MG63 (cell line): ENCODE data around the gene RHO. TPM values are rescaled to one million over a fixed set of nuclear protein-coding genes. Genes with fewer than 3 reads are reported as not detected.
"Not testable (repeated sequence)": the region's sequence is repeated elsewhere in the genome, so short reads cannot be mapped to it uniquely, and the experiment has no call there.

Experiments used
- DNase-seq: peaks from one replicate; pipeline ENCODE4 v3.0.0-alpha.2; 2020
- H3K27me3 ChIP-seq: fragments of 250-450 bp; sonication (Bioruptor Pico); 2 replicates; pipeline ENCODE4 v1.5.1; 2020; ENCODE audit warnings: mild to moderate bottlenecking, moderate library complexity
- H3K36me3 ChIP-seq: fragments of 250-450 bp; sonication (Bioruptor Pico); 2 replicates; pipeline ENCODE4 v1.5.1; 2020; ENCODE audit warnings: mild to moderate bottlenecking, moderate library complexity
- H3K4me3 ChIP-seq: fragments of 250-450 bp; sonication (Bioruptor Pico); 2 replicates; pipeline ENCODE4 v1.5.1; 2020; ENCODE audit warnings: mild to moderate bottlenecking, moderate library complexity
- H3K9me3 ChIP-seq: fragments of 250-450 bp; sonication (Bioruptor Pico); 2 replicates; pipeline ENCODE4 v1.5.1; 2020; ENCODE audit warnings: mild to moderate bottlenecking, moderate library complexity
- total RNA-seq: library from RNA; depleted of rRNA; stranded (reverse); fragments of >200 nt; shearing (Covaris generic); gene quantifications from 2 replicates; pipeline ENCODE4 v1.2.3, GENCODE V29; 2014; ENCODE audit warnings: low replicate concordance; rRNA removed

Gene RHO
- not detected in 2 replicates for total RNA-seq

DNA sequence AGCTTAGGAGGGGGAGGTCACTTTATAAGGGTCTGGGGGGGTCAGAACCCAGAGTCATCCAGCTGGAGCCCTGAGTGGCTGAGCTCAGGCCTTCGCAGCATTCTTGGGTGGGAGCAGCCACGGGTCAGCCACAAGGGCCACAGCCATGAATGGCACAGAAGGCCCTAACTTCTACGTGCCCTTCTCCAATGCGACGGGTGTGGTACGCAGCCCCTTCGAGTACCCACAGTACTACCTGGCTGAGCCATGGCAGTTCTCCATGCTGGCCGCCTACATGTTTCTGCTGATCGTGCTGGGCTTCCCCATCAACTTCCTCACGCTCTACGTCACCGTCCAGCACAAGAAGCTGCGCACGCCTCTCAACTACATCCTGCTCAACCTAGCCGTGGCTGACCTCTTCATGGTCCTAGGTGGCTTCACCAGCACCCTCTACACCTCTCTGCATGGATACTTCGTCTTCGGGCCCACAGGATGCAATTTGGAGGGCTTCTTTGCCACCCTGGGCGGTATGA is at the start of gene RHO:
RHO (plus strand) TSS at position 51 of the 512 bp plus-strand sequence; CDS start at position 146, 95 bp downstream.
- Histone ChIP-seq H3K36me3 (no peaks in the 10 kb centered on the region), H3K4me3 (no peak within 1 kb of the TSS), H3K27me3 (no peaks in the 10 kb centered on the region), H3K9me3 (no peaks in the 10 kb centered on the region)
- DNase-seq = no peak

DNA sequence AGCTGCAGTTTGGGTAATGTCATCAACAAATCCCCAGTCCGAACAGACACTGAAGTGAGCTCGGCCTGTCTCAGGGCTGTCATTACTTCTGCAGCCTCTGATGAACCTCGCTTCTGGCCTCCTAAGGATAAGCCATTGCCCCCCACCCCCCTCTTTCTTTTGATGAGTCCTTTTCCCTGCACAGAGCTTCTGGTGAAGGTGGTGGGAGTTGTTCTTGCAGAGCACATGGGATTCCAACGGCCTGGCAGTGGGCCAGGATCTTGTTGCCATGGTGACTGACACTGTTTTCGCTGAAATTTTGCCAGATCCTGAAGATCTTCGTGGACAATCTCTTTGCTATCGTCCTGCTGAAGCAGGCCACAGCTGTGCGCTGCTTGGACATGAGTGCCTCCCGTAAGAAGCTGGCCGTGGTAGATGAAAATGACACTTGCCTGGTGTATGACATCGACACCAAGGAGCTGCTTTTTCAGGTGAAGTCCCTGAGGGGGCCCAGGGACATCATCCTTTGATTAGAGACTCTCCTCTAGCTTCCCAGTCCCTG is 47.1 kb upstream of the RHO start:
- H3K36me3 ChIP-seq = peaks cover 55% of the 10 kb centered on the region
- H3K9me3 ChIP-seq, DNase-seq, H3K27me3 ChIP-seq, H3K4me3 ChIP-seq: not testable (repeated sequence)

DNA sequence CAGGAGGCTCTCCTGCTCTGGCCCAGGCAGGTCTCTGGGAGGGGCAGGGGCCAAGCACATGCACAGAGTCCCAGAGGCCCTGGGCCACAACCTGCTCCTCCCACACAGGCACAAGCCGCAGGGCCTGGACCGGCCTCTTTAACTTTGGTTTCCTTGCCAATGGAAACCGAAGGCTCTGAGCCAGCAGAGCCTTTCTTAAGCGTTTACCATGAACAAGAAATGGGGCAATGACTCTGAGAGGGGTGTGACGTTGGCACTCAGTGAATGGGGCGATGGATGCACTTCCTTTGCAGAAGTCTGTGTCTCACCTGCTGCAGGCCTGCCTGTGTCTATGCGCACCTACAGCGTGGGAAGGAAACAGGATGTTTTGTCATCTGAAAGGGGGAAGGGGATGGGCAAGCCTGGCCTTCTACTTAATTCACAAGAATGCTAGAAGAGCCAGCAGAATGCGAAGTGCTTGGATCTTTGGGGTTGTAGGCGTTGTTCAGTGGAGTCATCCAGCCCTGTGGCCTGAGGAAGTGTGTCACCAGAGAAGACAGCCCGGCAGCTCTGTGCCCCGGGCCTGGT is 46.6 kb upstream of the RHO start:
- Histone ChIP-seq H3K27me3 (no peaks in the 10 kb centered on the region), H3K4me3 (no peak overlapping the region), H3K9me3 (no peaks in the 10 kb centered on the region), H3K36me3 (peaks cover 53% of the 10 kb centered on the region)
- DNase-seq = no peak

DNA sequence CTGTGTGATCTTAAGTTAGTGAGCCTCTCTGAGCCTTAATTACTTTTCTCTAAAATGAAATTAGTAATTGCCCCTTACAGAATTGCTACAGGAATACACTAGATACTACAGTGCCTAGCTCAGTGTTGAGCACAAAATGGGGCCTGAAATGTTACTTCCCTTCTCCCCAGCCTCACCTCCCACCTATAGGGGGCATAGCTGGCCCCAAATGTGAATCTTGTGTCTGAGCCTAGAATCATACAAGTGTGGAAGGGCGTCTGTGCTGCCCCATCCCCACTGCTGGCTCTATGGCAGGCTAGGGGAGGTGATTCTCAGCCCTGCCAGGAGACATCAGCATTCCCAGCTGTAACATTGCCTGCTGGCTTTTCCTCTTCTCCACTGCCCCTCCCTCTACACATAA is 45.7 kb upstream of the RHO start:
- H3K36me3 ChIP-seq = peaks cover 45% of the 10 kb centered on the region
- H3K4me3 ChIP-seq = no peak overlapping the region
- DNase-seq = no peak
- H3K27me3 ChIP-seq = no peaks in the 10 kb centered on the region
- H3K9me3 ChIP-seq = no peaks in the 10 kb centered on the region

DNA sequence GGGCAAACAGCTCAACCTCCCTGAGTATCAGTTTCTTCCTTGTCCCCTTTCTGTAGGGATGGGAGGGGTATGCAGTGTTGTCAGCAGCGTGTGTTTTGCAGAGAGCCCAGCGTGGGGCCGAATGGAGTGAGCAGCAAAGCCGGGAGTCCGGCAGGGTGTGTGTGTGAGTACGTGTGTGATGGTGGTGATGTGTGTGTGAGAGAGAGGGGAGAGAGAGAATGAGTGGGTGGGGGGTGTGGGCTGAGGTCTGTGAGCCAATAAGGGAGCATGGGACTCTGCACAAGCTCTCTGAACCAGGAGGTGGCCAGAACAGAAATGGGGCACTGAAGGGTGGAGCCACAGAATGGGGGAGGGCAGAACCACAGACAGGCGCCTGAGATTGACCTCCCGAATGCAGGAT is 44.6 kb upstream of the RHO start:
- DNase-seq = no peak
- Histone ChIP-seq H3K4me3 (no peak overlapping the region), H3K9me3 (no peaks in the 10 kb centered on the region), H3K36me3 (peaks cover 35% of the 10 kb centered on the region), H3K27me3 (no peaks in the 10 kb centered on the region)

DNA sequence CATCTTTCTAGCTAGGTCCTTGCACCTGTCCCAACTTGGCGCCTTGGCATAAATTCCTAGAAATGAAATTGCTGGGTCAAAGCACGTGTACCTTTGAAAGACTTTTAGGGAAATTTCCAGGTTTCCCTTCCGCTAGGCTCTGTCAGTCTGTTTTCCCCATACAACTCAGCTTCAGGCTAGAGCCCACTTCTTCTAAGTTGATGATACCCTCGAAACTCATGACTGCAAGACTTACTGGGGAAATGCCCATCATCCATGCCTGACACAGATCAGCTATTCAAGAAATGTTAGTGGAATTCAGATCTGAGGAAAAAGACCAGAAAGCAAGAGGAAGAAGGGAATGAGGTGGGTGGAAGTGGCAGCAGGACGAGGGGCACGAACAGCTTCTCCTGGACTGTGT is 43.3 kb upstream of the RHO start:
- peaks cover 25% of the 10 kb centered on the region for H3K36me3 ChIP-seq
- not testable (repeated sequence) for H3K27me3 ChIP-seq, DNase-seq, H3K9me3 ChIP-seq, H3K4me3 ChIP-seq

DNA sequence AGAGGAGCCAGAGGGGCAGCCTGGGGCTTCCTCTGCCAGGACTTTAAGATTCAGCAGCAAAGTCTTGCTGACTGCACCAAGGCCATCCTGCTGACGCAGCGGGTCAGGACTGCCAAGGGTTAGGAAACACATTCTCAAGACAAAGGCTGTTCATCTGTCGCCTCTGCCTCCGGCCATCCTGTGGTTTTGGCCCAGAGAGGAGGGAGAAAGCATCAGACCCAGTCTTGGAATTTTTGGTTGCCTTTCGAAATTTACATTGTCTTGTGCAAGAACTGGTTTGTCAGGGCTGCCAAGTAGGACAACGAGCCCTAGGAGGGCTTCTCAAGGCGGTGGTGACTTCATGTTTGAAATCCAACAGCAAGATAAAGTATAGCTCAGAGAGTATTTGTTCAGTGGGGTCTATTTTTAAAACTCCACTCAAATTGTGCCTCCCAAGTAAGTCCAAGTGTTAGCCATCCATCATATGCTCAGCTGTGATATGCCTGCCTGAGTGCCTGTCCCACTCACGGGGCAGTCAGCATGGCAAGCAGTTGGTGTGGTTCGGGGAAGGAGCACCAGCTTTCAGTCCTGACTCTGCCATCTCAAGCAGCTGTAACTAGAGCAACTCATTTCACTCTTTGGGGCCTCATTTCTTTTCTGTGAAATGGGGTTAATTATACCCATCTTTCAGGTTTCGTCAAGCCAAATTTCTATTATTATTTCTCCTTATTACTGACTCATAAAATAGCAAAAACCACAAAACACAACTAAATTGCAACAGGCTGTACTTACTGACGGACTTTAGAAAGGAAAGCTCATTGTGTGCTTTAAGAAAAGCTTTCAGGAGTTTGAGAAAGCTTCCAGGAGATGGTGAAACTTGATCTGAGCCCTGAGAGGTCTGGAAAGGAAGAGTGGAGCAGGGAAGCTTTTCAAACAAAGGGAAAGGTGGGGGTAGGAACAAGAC is 42.4 kb upstream of the RHO start:
- no peak overlapping the region for H3K4me3 ChIP-seq
- H3K36me3 ChIP-seq = peaks cover 22% of the 10 kb centered on the region
- peak; percentile 95 for DNase-seq
- no peaks in the 10 kb centered on the region for H3K27me3 ChIP-seq
- no peaks in the 10 kb centered on the region for H3K9me3 ChIP-seq

DNA sequence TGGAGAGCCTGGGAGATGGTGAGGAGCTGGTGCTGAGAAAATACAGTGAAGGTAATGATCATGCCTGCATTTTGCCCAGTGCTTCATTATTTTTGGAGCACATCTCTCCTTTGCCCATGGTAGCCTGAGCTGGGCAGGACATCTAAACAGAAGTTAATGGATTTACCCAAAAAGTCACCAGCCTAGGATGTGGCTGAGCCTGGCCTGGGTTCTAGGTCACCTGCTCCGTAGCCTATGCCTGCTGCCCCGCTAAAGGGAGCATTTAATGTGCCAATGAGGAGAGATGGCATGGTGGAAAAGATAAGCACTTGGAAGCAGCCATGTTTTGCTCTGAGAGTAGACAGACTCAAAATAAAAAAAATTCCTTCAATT is 41.8 kb upstream of the RHO start:
- no peak for DNase-seq
- Histone ChIP-seq H3K9me3 (no peaks in the 10 kb centered on the region), H3K36me3 (peaks cover 22% of the 10 kb centered on the region), H3K4me3 (no peak overlapping the region), H3K27me3 (no peaks in the 10 kb centered on the region)

DNA sequence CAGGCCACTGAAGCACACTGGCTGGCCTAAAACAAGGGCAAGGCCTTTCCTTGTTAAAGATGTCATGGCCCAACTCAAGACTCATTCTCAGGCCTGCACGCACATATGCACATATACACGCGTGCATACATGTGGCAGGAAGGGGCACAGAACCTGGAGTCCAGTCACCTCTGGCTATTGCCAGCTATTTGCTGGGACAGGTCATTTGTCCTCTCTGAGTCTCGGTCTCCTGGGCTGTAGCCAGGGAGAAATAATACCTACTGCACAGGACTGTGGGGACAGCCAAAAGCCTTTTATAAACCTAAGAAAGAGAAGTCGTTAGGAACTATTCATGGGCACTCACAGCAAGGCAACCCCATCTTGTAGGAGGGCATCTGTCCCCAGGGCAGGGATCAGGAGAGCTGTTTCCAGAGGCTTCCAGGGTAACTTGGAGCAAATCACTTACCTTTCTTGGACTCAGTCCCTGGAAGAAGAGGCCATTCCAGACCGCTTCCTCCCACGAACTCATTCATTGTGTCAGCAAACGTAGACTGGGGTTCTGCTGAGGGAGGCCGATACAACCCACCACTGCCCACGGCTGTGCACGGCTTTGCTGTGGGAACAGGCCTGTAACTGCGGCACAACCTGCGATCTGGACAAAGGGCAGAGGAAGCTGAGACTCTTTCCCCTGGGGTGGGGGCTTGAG is 41.1 kb upstream of the RHO start:
- peaks cover 23% of the 10 kb centered on the region for H3K36me3 ChIP-seq
- no peaks in the 10 kb centered on the region for H3K27me3 ChIP-seq
- DNase-seq = no peak
- H3K9me3 ChIP-seq = no peaks in the 10 kb centered on the region
- H3K4me3 ChIP-seq = no peak overlapping the region

DNA sequence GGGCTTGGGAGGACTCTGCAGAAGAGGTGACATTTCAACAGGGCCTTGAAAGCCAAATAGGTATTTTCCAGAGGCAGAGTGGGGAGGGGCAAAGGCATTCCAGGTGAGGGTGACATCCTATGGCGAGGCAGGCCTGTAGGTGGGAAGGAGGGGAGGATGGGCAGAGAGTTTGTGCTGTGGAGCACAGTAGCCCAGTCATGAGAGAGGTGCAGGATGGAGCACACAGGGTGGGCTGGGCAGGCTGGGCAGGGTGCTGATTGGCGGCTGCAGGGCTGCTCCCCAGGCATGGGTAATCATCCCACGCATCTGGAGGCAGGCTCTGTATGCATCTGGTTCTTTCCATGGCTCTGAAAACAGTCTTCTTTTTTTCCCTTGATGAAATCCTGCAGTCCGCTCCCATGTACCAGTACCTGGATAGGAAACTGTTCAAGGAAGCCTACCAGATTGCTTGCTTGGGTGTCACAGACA is 40.5 kb upstream of the RHO start:
- peaks cover 24% of the 10 kb centered on the region for H3K36me3 ChIP-seq
- not testable (repeated sequence) for H3K4me3 ChIP-seq, DNase-seq, H3K27me3 ChIP-seq, H3K9me3 ChIP-seq

DNA sequence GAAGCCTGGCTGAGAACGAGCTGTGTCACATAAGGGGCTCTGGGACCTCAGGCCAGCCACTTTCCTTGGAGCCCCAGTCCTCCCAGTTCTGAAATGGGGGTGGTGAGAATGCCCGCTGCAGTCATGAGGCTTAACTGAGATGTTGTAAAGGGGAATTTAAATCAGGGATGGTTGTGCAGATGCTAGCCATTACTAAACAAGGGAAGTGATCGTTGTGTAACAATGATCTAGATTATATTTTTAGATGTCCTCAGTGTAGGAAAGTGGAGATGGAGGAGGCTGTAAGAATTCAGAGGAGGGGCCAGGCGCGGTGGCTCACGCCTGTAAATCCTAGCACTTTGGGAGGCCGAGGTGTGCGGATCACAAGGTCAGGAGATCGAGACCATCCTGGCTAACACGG is 39.2 kb upstream of the RHO start:
- H3K27me3 ChIP-seq, H3K9me3 ChIP-seq, DNase-seq, H3K4me3 ChIP-seq: not testable (repeated sequence)
- H3K36me3 ChIP-seq = peaks cover 30% of the 10 kb centered on the region

DNA sequence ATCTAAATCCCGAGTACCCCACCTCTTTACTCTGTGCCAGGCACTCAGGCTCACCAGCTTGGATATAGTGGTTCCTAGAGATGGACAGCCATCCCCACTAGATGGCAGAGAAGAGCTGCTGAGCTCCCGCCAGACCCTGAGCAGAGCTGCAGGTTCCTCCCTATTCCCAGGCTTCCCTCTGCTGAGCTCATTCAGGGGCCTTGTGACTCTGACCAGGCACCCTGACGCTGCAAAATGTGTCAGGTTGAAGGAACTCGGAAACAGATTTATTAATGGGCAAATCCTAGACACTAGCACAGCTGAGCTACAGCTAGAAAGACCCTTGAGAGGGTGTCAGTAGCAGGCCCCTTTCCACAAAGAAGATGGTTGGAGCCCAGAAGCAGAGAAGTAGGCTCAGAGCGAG is 38.2 kb upstream of the RHO start:
- no peak overlapping the region for H3K4me3 ChIP-seq
- H3K9me3 ChIP-seq = no peaks in the 10 kb centered on the region
- H3K36me3 ChIP-seq = peaks cover 30% of the 10 kb centered on the region
- H3K27me3 ChIP-seq = no peaks in the 10 kb centered on the region
- peak; percentile 82 for DNase-seq

DNA sequence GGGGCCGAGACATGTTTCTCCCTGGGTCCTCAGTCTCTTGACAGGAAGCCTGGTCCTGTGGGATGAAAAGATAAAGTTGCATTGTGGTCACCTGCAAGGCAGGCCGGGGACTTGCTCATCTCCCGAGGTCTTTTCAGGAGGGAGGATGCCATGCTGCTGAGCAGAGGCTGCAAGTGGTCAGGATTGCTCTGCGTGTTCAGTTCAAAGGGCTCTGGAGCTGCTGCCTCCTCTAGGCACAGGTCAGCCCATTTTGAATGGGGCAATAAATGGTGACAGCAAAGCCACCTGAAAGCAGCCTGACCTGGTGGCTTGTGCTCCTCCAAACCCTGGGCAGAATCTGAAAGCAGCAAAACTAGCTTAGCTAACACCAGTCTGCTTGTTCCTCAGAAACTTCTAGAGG is 37.4 kb upstream of the RHO start:
- H3K27me3 ChIP-seq, H3K9me3 ChIP-seq, DNase-seq, H3K4me3 ChIP-seq: not testable (repeated sequence)
- H3K36me3 ChIP-seq = peaks cover 32% of the 10 kb centered on the region

DNA sequence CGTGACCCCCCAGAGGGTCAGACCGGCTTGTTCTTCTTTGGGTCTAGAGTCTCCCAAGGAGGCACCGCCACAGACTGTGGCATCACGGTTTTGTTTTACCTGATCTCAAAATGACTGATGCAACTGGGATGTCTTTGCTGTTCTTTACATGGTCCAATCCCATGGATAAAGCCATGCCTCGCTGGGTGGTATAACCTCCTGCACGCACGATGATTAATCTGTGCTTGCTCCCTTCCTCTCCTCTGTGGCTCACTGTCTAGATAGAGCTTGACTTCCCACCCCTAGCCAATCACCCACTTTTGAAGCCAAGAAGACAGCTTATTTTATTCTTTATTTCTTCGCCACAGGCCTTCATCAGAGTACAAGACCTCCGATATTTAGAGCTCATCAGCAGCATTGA is 36.6 kb upstream of the RHO start:
- Histone ChIP-seq H3K36me3 (peaks cover 33% of the 10 kb centered on the region), H3K27me3 (no peaks in the 10 kb centered on the region), H3K4me3 (no peak overlapping the region), H3K9me3 (no peaks in the 10 kb centered on the region)
- no peak for DNase-seq

DNA sequence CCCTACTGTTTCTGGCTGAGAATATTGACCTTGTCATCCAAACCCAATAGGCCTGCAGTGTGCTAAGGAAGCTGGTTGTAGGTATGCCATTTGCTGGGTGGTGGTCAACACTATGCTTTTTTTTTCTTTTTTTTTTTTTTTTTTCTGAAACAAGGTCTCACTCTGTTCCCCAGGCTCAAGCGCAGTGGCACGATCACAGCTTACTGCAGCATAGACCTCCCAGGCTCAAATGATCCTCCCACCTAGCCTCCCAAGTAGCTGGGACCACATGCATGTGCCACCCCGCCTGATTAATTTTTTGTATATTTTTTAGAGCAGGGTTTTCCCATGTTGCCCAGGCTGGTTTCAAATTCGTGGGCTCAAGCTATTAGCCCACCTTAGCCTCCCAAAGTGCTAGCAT is 35.7 kb upstream of the RHO start:
- Histone ChIP-seq H3K9me3 (no peaks in the 10 kb centered on the region), H3K4me3 (no peak overlapping the region), H3K36me3 (peaks cover 38% of the 10 kb centered on the region), H3K27me3 (no peaks in the 10 kb centered on the region)
- no peak for DNase-seq

DNA sequence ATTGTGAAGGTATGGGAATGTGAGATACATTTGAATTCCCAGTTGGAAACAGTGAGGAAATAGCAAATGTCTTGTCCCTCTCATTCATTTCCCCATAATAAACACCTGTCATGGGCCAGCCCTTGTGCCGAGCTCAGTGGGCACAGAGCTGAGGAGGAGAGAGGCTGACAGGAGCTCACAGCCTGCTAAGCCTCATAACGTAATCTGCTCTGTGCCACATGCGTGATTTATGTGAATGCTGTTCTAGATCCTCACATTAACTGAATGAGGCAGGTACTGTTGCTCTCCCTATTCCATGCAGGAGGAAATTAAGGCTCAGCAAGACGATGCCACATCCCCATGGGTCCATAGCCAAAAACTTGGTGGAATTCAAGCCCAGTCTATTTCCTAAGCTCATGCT is 35.2 kb upstream of the RHO start:
- Histone ChIP-seq H3K36me3 (peaks cover 40% of the 10 kb centered on the region), H3K27me3 (no peaks in the 10 kb centered on the region), H3K4me3 (no peak overlapping the region), H3K9me3 (no peaks in the 10 kb centered on the region)
- DNase-seq = no peak

DNA sequence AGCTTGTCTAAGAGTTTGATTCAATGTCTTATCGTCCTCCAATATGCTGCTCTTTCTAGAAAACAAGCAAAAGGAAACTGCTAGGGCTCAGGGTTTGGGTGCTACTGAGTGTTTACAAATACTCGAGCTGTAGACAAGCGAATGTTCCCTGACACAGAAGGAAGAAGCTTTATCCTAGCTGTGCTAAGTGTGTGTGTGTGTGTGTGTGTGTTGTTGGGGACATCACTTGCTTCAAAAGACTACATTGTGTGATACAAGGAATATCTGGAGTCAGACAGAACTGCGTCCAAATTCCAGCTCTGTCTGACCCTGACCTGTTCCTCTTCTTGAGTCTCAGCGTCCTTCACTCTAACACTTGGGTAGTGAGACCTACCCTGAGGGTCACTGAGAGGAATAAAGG is 33.9 kb upstream of the RHO start:
- H3K27me3 ChIP-seq, DNase-seq, H3K4me3 ChIP-seq, H3K9me3 ChIP-seq: not testable (repeated sequence)
- H3K36me3 ChIP-seq = peaks cover 40% of the 10 kb centered on the region
